Uterus (tissue), 2 donors: Measurements from ENCODE around the gene APAF1.

Source experiments
- CTCF ChIP-seq, 4 experiments: fragments of 200-600 bp in 2 of 4; fragments of 450-650 bp in 2 of 4; sonication (generic) in 2 of 4; IDR thresholded peaks; one replicate each; pipeline ENCODE4 v1.5.1; 2016 to 2019; ENCODE audit warnings: antibody characterized with exemption in 4 of 4, mild to moderate bottlenecking in 2 of 4, moderate library complexity in 1 of 4
- POLR2A ChIP-seq, 2 donors: fragments of 450-650 bp; IDR thresholded peaks; one replicate each; pipeline ENCODE4 v1.6.1; 2016; ENCODE audit warnings: antibody characterized with exemption in 2 of 2, mild to moderate bottlenecking in 1 of 2, moderate library complexity in 1 of 2

GRCh38 chr12:98736352-98737321 lies 91.5 kb downstream of the APAF1 start:
- TF ChIP-seq CTCF (IDR thresholded peaks at IDR 0.05) = no peak
- no peak for TF ChIP-seq POLR2A (IDR thresholded peaks at IDR 0.05)
